HEK293T (cell line): ENCODE results near the gene ACSL3.
"Not testable (repeated sequence)": the region's sequence is repeated elsewhere in the genome, so short reads cannot be mapped to it uniquely, and the experiment has no call there.

Source experiments
- CTCF ChIA-PET: fragments of 350-600 bp; formaldehyde crosslinking; extraction: SDS; loops from one replicate; lab custom pipeline; 2021; ENCODE audit warnings: antibody characterized with exemption, inconsistent platforms; lab: Yijun Ruan, JAX
- POLR2A ChIA-PET: fragments of 350-600 bp; formaldehyde crosslinking; extraction: SDS; loops from one replicate; lab custom pipeline; 2020; ENCODE audit warnings: antibody characterized with exemption, inconsistent platforms; lab: Yijun Ruan, JAX
- DNase-seq: peaks from one replicate; pipeline ENCODE4 v3.0.0; 2012; ENCODE audit warnings: mixed read lengths; ENCODE audit errors: extremely low spot score
- ARNT ChIP-seq: fragments of 450-650 bp; IDR thresholded peaks from 2 replicates; pipeline ENCODE4 v1.6.1; 2017; ENCODE audit warnings: mild to moderate bottlenecking
- BHLHE40 ChIP-seq: fragments of 450-650 bp; IDR thresholded peaks from 2 replicates; pipeline ENCODE4 v1.6.1; 2016; ENCODE audit warnings: mild to moderate bottlenecking, moderate library complexity, borderline replicate concordance
- CTBP1 ChIP-seq: fragments of 450-650 bp; IDR thresholded peaks from 2 replicates; pipeline ENCODE4 v1.6.1; 2016; ENCODE audit warnings: borderline replicate concordance
- ELF4 ChIP-seq: fragments of 450-650 bp; IDR thresholded peaks from 2 replicates; pipeline ENCODE4 v1.6.1; 2017; ENCODE audit warnings: antibody characterized with exemption
- FOXA1 ChIP-seq: fragments of 450-650 bp; IDR thresholded peaks from 2 replicates; pipeline ENCODE4 v1.6.1; 2016; ENCODE audit warnings: mild to moderate bottlenecking
- FOXK2 ChIP-seq: fragments of 450-650 bp; IDR thresholded peaks from 2 replicates; pipeline ENCODE4 v1.6.1; 2016; ENCODE audit warnings: mild to moderate bottlenecking
- FOXM1 ChIP-seq: fragments of 450-650 bp; IDR thresholded peaks from 2 replicates; pipeline ENCODE4 v1.6.1; 2017; ENCODE audit warnings: mild to moderate bottlenecking, borderline replicate concordance
- HDGF ChIP-seq: fragments of 450-650 bp; IDR thresholded peaks from 2 replicates; pipeline ENCODE4 v1.6.1; 2017; ENCODE audit warnings: antibody characterized with exemption, borderline replicate concordance
- L3MBTL2 ChIP-seq: fragments of 450-650 bp; conservative IDR thresholded peaks from 2 replicates; pipeline ENCODE4 v1.6.1; 2016; ENCODE audit warnings: mild to moderate bottlenecking
- LEF1 ChIP-seq: fragments of 450-650 bp; IDR thresholded peaks from 2 replicates; pipeline ENCODE4 v1.6.1; 2017; ENCODE audit warnings: mild to moderate bottlenecking, borderline replicate concordance
- NFRKB ChIP-seq: fragments of 450-650 bp; IDR thresholded peaks from 2 replicates; pipeline ENCODE4 v1.6.1; 2016; ENCODE audit warnings: mild to moderate bottlenecking, moderate library complexity
- PKNOX1 ChIP-seq: fragments of 450-650 bp; IDR thresholded peaks from 2 replicates; pipeline ENCODE4 v1.6.1; 2016
- SP1 ChIP-seq: fragments of 450-650 bp; IDR thresholded peaks from 2 replicates; pipeline ENCODE4 v1.6.1; 2017
- SUZ12 ChIP-seq: fragments of 450-650 bp; IDR thresholded peaks from 2 replicates; pipeline ENCODE4 v1.6.1; 2016; ENCODE audit warnings: mild to moderate bottlenecking
- TARDBP ChIP-seq: fragments of 450-650 bp; IDR thresholded peaks from 2 replicates; pipeline ENCODE4 v1.6.1; 2016
- ZNF384 ChIP-seq: fragments of 450-650 bp; IDR thresholded peaks from 2 replicates; pipeline ENCODE4 v1.6.1; 2016

ACSL3 gene

GRCh38 chr2:222912117-222912516 lies 51.3 kb downstream of the ACSL3 start:
- CTCF ChIA-PET = interaction anchor here (1.2 to 1.6 kb wide), 2 partner anchors 27 to 205 kb away, joined by 3 to 8 read pairs; no protein-coding TSS in a partner anchor
- TF ChIP-seq CTBP1 (no peak), PKNOX1 (no peak), TARDBP (no peak)
- POLR2A ChIA-PET = no interaction called here
- DNase-seq = no peak

- TF ChIP-seq SP1 (no peak), FOXA1 (no peak), ELF4 (no peak), ARNT (no peak), CTBP1 (no peak), NFRKB (no peak), HDGF (no peak), PKNOX1 (no peak), BHLHE40 (no peak), ZNF384 (no peak), FOXK2 (no peak), SUZ12 (no peak), L3MBTL2 (no peak), FOXM1 (no peak), LEF1 (no peak), TARDBP (no peak)
- DNase-seq = no peak
- CTCF ChIA-PET = interaction anchor here (1.6 kb wide), 1 partner anchor 26 kb away, joined by 8 read pairs; no protein-coding TSS in a partner anchor
- POLR2A ChIA-PET = no interaction called here
These were observed 51.9 kb downstream of the ACSL3 start for GRCh38 chr2:222912776-222913175.

- TF ChIP-seq ZNF384 = no peak
- no peak for DNase-seq
- CTCF ChIA-PET = interaction anchor here (0.6 to 1.3 kb wide), 3 partner anchors 10 to 1017 kb away, joined by 3 to 4 read pairs (median 3); no protein-coding TSS in a partner anchor
- POLR2A ChIA-PET = no interaction called here
These were observed 54.5 kb downstream of the ACSL3 start for GRCh38 chr2:222915092-222915957.

GRCh38 chr2:222916229-222917197 lies 55.7 kb downstream of the ACSL3 start:
- TF ChIP-seq ZNF384 (no peak), PKNOX1 (no peak), NFRKB (no peak)
- no peak for DNase-seq
- POLR2A ChIA-PET = no interaction called here
- CTCF ChIA-PET = interaction anchor here (0.7 to 1.3 kb wide), 2 partner anchors 40 to 207 kb away, joined by 3 to 4 read pairs; no protein-coding TSS in a partner anchor

- POLR2A ChIA-PET, CTCF ChIA-PET, DNase-seq: not testable (repeated sequence)
These were observed 56.4 kb downstream of the ACSL3 start for GRCh38 chr2:222917212-222917611.

- ChIA-PET CTCF (interaction anchor here (0.5 to 0.6 kb wide), 2 partner anchors 895 to 977 kb away, joined by 3 read pairs; no protein-coding TSS in a partner anchor), POLR2A (no interaction called here)
- no peak for TF ChIP-seq BHLHE40
- TF ChIP-seq SUZ12 = no peak
- no peak for TF ChIP-seq ZNF384
- TF ChIP-seq HDGF = no peak
- TF ChIP-seq PKNOX1 = no peak
- no peak for TF ChIP-seq L3MBTL2
- TF ChIP-seq ELF4 = no peak
- no peak for TF ChIP-seq LEF1
- DNase-seq = no peak
These were observed 59.1 kb downstream of the ACSL3 start for GRCh38 chr2:222919841-222920526.
